ENCODE results near the gene RFX3. TPM values are rescaled to one million over a fixed set of nuclear protein-coding genes. Genes with fewer than 3 reads are reported as not detected.

RFX3 gene
- total RNA-seq, 4 donors from 2014 or later = 10.9 to 20.8 (median 13.7) TPM

DNA sequence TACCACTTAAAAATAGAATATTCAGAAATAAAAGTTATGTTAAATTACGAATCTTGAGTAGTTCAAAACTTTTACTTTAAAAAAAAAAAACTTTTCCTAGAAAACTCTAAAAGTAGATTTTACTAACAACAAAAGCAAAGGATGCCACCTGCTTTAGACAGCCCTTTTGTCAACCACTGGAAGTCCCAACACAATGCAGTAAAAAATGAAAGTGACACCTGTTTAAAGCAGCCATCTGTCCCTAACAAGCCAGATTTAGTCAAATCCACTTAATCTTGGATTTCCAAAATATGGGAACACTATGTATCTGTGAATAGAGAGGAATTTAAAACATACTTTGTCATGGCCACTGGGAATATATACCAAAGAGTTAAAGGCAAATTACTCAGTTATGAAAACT, 3.8 kb downstream of the RFX3 start:
- Histone ChIP-seq H3K4me3 (no peak overlapping the region), H3K36me3 (no peaks in the 10 kb centered on the region), H3K9me3 (no peaks in the 10 kb centered on the region), H3K27ac (no peak overlapping the region), H3K27me3 (no peaks in the 10 kb centered on the region), H3K4me1 (peaks cover 0 to 20% (median 6%) of the 10 kb centered on the region in 4 donors)
- WGBS, 2 donors = 94 to 97% methylated on average over 1 of the region's 1 CpG
- TF ChIP-seq EP300 (IDR thresholded peaks at IDR 0.05) (no peak), POLR2A (IDR thresholded peaks at IDR 0.05) (no peak)
- TF ChIP-seq, protein P1, sequence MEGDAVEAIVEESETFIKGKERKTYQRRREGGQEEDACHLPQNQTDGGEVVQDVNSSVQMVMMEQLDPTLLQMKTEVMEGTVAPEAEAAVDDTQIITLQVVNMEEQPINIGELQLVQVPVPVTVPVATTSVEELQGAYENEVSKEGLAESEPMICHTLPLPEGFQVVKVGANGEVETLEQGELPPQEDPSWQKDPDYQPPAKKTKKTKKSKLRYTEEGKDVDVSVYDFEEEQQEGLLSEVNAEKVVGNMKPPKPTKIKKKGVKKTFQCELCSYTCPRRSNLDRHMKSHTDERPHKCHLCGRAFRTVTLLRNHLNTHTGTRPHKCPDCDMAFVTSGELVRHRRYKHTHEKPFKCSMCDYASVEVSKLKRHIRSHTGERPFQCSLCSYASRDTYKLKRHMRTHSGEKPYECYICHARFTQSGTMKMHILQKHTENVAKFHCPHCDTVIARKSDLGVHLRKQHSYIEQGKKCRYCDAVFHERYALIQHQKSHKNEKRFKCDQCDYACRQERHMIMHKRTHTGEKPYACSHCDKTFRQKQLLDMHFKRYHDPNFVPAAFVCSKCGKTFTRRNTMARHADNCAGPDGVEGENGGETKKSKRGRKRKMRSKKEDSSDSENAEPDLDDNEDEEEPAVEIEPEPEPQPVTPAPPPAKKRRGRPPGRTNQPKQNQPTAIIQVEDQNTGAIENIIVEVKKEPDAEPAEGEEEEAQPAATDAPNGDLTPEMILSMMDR (IDR thresholded peaks at IDR 0.05) = no peak
- DNase-seq (ENCODE audit: low spot score in 2 of 2) = no peak

DNA sequence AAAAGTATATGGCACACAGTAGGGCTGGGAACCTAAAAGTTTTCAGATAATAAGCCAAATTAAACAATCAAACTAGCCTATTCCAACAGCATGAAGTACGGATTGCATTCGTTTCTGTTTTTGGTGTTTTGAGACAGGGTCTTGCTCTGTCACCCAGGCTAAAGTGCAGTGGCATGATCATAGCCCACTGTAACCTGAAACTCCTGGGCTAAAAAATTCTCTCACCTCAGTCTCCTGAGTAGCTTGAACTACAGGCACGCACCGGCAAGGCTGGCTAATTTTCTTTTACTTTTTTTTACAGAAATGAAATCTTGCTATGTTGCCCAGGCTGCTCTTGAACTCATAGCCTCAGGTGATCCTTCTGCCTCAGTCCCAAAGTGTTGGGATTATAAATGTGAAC, 5.2 kb downstream of the RFX3 start:
- no peaks in the 10 kb centered on the region for H3K36me3 ChIP-seq

DNA sequence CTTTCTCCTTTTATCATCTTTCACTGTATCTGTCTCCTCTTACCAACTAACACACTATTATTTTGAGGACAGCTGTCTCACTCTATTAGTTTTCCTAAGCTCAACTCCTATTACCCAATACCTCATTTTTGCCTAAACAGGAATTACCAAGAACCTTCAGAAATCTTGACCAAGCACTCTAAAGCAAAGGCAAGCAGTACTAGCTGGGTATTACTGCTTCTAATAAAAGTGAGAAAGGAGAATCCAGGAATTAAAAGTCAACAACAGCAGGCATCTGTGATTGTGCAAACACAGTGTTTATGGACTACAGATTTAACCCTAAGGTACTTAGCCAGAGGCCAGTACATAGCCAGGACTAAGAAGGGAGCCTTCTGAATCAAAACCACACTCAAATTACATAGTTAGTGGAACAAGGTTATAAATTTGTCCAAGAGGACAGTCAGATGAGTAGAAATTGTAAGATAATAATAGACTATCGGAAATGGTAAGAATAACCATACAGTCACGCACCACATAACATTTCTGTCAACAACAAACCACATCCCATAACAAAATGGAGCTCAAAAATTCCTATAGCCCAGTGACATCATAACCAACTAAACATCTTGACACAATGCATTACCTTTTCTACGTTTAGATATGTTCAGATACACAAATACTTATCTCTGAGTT, 8.3 kb downstream of the RFX3 start:
- no peak overlapping the region for H3K27ac ChIP-seq
- no peaks in the 10 kb centered on the region for H3K27me3 ChIP-seq
- no peaks in the 10 kb centered on the region for H3K36me3 ChIP-seq
- H3K4me1 ChIP-seq = peaks cover 0 to 11% (median 0%) of the 10 kb centered on the region in 4 donors
- TF ChIP-seq EP300 (IDR thresholded peaks at IDR 0.05) = no peak
- no peak for DNase-seq (ENCODE audit: low spot score in 2 of 2)
- no peaks in the 10 kb centered on the region for H3K9me3 ChIP-seq
- H3K4me3 ChIP-seq = no peak overlapping the region
- WGBS, 2 donors = 96 to 97% methylated on average over 3 of the region's 3 CpGs

More for the DNA sequence above, 5.2 kb downstream of the RFX3 start:
- no peaks in the 10 kb centered on the region for H3K27me3 ChIP-seq
- no peaks in the 10 kb centered on the region for H3K9me3 ChIP-seq
- peaks cover 0 to 20% (median 6%) of the 10 kb centered on the region in 4 donors for H3K4me1 ChIP-seq
- TF ChIP-seq POLR2A (IDR thresholded peaks at IDR 0.05) (no peak), EP300 (IDR thresholded peaks at IDR 0.05) (no peak)
- TF ChIP-seq, protein P1 (IDR thresholded peaks at IDR 0.05) = no peak
- WGBS, 2 donors = 89% methylated on average over 4 of the region's 4 CpGs
- DNase-seq (ENCODE audit: low spot score in 2 of 2) = no peak
- no peak overlapping the region for H3K27ac ChIP-seq
- no peak overlapping the region for H3K4me3 ChIP-seq

DNA sequence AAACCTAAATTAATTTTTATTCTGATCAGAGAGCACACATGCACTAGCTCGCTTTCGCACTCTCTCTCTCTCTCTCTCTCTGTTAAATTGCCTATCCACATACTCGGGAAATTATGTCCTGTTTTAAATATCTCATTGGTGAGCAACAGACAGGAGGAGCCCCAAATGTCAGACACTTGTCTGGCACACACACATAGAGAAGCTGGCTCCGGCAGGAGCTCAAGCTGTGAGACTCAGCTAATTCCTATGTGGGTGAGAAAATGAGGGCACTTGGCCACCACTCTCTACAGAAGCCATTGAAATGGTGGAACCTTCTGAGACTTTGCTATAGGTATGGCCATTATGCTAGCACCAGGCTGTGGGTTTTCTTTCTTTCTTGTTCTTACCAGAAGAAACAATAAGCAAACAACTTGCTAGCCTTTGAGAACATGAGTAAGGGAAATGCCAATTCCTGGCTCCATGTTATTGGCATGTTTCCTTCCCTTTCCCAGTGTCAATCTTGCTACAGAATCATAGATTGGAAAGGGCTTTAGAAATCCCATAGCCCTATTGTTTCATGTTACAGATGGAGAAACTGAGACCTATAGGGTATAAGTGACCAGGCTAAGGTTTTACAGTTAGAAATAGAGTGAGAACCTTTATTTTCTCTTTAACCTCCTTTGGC, 9.0 kb downstream of the RFX3 start:
- Histone ChIP-seq H3K9me3 (no peaks in the 10 kb centered on the region), H3K4me3 (no peak overlapping the region), H3K27me3 (no peaks in the 10 kb centered on the region), H3K4me1 (peaks cover 0 to 8% (median 0%) of the 10 kb centered on the region in 4 donors), H3K36me3 (no peaks in the 10 kb centered on the region), H3K27ac (no peak overlapping the region)
- no peak for TF ChIP-seq POLR2A (IDR thresholded peaks at IDR 0.05)
- TF ChIP-seq, protein P1 (IDR thresholded peaks at IDR 0.05) = no peak
- TF ChIP-seq EP300 (IDR thresholded peaks at IDR 0.05) = no peak
- DNase-seq (ENCODE audit: low spot score in 2 of 2) = no peak
- 87 to 90% methylated on average over 4 of the region's 4 CpGs for WGBS, 2 donors

DNA sequence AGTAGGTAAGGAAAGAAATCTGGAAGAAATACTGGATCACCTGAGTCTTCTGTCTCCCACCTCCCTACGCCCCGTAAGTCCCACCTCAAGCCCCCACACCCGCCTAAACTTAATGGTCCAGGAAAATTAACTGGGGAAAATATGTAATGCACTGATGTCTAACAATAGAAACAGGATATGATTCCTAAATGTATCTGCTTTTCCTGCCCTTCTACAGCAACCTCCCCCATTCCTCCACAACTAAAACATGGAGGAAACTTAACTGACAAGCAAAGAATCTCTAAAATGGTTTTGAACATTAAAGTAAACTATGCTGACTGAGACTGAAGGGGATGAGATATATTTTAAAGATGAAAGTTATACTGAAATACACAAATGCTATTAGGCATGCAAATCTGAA, 10.4 kb downstream of the RFX3 start:
- 91 to 93% methylated on average over 3 of the region's 3 CpGs for whole genome bisulfite sequencing, 2 donors
- Histone ChIP-seq H3K36me3 (no peaks in the 10 kb centered on the region), H3K9me3 (no peaks in the 10 kb centered on the region), H3K4me3 (no peak overlapping the region), H3K27me3 (no peaks in the 10 kb centered on the region), H3K27ac (no peak overlapping the region), H3K4me1 (peaks cover 0 to 8% (median 0%) of the 10 kb centered on the region in 4 donors)
- no peak for DNase-seq (ENCODE audit: low spot score in 2 of 2)
- TF ChIP-seq, protein P1 (IDR thresholded peaks at IDR 0.05) = no peak
- TF ChIP-seq EP300 (IDR thresholded peaks at IDR 0.05) = no peak
- no peak for TF ChIP-seq POLR2A (IDR thresholded peaks at IDR 0.05)
